HCT116 (cell line): ENCODE data around the gene KCNK5. TPM values are rescaled to one million over a fixed set of nuclear protein-coding genes. Genes with fewer than 3 reads are reported as not detected.

Experiments
- ATAC-seq: fragments of 200-7000 bp; cut with Tn5 transposase; 2 replicates; pipeline ENCODE4 v1.9.1; 2020; ENCODE audit warnings: mild to moderate bottlenecking, moderate library complexity
- BruUV-seq: library from RNA; stranded (reverse); fragments of 400-500 nt; replicated peaks from 2 replicates; lab custom pipeline; 2021; lab: Mats Ljungman, UMichigan
- CTCF ChIA-PET: fragments of 300-600 bp; sonication (Branson Sonifier 250); formaldehyde crosslinking; loops from one replicate; lab custom pipeline; 2021; ENCODE audit warnings: antibody characterized with exemption; lab: Charles Lee
- POLR2A ChIA-PET: fragments of 300-600, 350-600 bp; sonication (Branson Sonifier 250); formaldehyde crosslinking; loops from one replicate; lab custom pipeline; 2021; ENCODE audit warnings: antibody characterized with exemption; lab: Charles Lee
- RAD21 ChIA-PET, 2 experiments: fragments of 300-600 bp; sonication (Branson Sonifier 250); formaldehyde crosslinking; loops; one replicate each; lab custom pipeline; 2023; ENCODE audit warnings: low total read pairs in 2 of 2; ENCODE audit not compliant: uncharacterized antibody in 2 of 2, unreplicated experiment in 2 of 2, low non-redundant PET in 1 of 2; lab: Charles Lee
- DNase-seq: peaks from one replicate; pipeline ENCODE4 v3.0.0-alpha.2; 2010; ENCODE audit warnings: low read depth, low spot score
- H2AFZ ChIP-seq: fragments of 200-600 bp; shearing (Covaris generic), sonication (generic); 2 replicates; pipeline ENCODE4 v1.6.1; 2017; ENCODE audit warnings: low read depth, mixed run types, mixed read lengths, antibody characterized with exemption, low read length; ENCODE audit not compliant: poor library complexity, severe bottlenecking
- H3K27ac ChIP-seq: 2 replicates; pipeline ENCODE4 v1.5.1; 2012; ENCODE audit warnings: low read depth, low read length
- H3K27me3 ChIP-seq: fragments of 200-600 bp; sonication (generic); 2 replicates; pipeline ENCODE4 v1.6.1; 2016; ENCODE audit warnings: mixed run types, low read length, mixed read lengths; ENCODE audit not compliant: insufficient read depth
- H3K36me3 ChIP-seq, 2 experiments: fragments of 200-500 bp in 1 of 2; fragments of 200-600 bp in 1 of 2; sonication (Bioruptor generic) in 1 of 2; sonication (generic) in 1 of 2; 2 replicates each; pipeline versions ENCODE4 v1.5.1 to v1.6.1; 2014 to 2016; ENCODE audit warnings: low read length in 2 of 2, inconsistent platforms in 1 of 2, mixed read lengths in 1 of 2, mixed run types in 1 of 2; ENCODE audit not compliant: insufficient read depth in 2 of 2, control insufficient read depth in 1 of 2
- H3K4me1 ChIP-seq, 2 experiments: fragments of 200-600 bp in 1 of 2; sonication (generic) in 1 of 2; 2 replicates each; pipeline versions ENCODE4 v1.5.1 to v1.6.1; 2012 to 2017; ENCODE audit warnings: low read length in 2 of 2, inconsistent platforms in 1 of 2, mild to moderate bottlenecking in 1 of 2, mixed read lengths in 1 of 2, mixed run types in 1 of 2, moderate library complexity in 1 of 2; ENCODE audit not compliant: insufficient read depth in 2 of 2, control insufficient read depth in 1 of 2
- H3K4me2 ChIP-seq: fragments of 200-600 bp; sonication (generic); 2 replicates; pipeline ENCODE4 v1.6.1; 2017; ENCODE audit warnings: mixed run types, low read length, mixed read lengths
- H3K4me3 ChIP-seq, 2 experiments: fragments of 200-600 bp in 1 of 2; sonication (generic) in 1 of 2; replicated peaks in 1 of 2; 2 replicates each; pipeline ENCODE4 v1.5.1; 2011 to 2016; ENCODE audit warnings: low read length in 2 of 2, control low read depth in 1 of 2, low read depth in 1 of 2, mild to moderate bottlenecking in 1 of 2, mixed read lengths in 1 of 2, mixed run types in 1 of 2
- H3K79me2 ChIP-seq: fragments of 200-600 bp; sonication (generic); 2 replicates; pipeline ENCODE4 v1.6.1; 2017; ENCODE audit warnings: mild to moderate bottlenecking, mixed run types, low read length, moderate library complexity, mixed read lengths; ENCODE audit not compliant: insufficient read depth
- H3K9ac ChIP-seq: fragments of 200-600 bp; sonication (generic); 2 replicates; pipeline ENCODE4 v1.6.1; 2016; ENCODE audit warnings: low read length, mixed read lengths
- H3K9me2 ChIP-seq: fragments of 200-600 bp; sonication (generic), shearing (Covaris generic); 2 replicates; pipeline ENCODE4 v1.6.1; 2017; ENCODE audit warnings: mixed run types, mild to moderate bottlenecking, moderate library complexity; ENCODE audit not compliant: insufficient read depth
- H3K9me3 ChIP-seq, 2 experiments: fragments of 200-500 bp in 1 of 2; fragments of 200-600 bp in 1 of 2; sonication (Bioruptor generic) in 1 of 2; sonication (generic) in 1 of 2; 2 replicates each; pipeline ENCODE4 v1.6.1; 2014 to 2017; ENCODE audit warnings: low read length in 2 of 2, mixed read lengths in 2 of 2, inconsistent platforms in 1 of 2, low read depth in 1 of 2, mild to moderate bottlenecking in 1 of 2, mixed run types in 1 of 2, moderate library complexity in 1 of 2; ENCODE audit not compliant: control insufficient read depth in 1 of 2, insufficient read depth in 1 of 2
- H4K20me1 ChIP-seq: fragments of 200-600 bp; sonication (generic), shearing (Covaris generic); 2 replicates; pipeline ENCODE4 v1.6.1; 2017; ENCODE audit warnings: mixed run types, mild to moderate bottlenecking, moderate library complexity; ENCODE audit not compliant: insufficient read depth
- EGR1 ChIP-seq: IDR thresholded peaks from 2 replicates; pipeline ENCODE4 v1.6.1; 2012; ENCODE audit warnings: low read depth
- ELF1 ChIP-seq: IDR thresholded peaks from 2 replicates; pipeline ENCODE4 v1.6.1; 2012; ENCODE audit warnings: low read depth, borderline replicate concordance
- FOSL1 ChIP-seq: IDR thresholded peaks from 2 replicates; pipeline ENCODE4 v1.6.1; 2012; ENCODE audit warnings: low read depth
- JUND ChIP-seq: IDR thresholded peaks from 2 replicates; pipeline ENCODE4 v1.6.1; 2012
- POLR2A ChIP-seq: IDR thresholded peaks from 2 replicates; pipeline ENCODE4 v1.7.0; 2011; ENCODE audit warnings: borderline replicate concordance; ENCODE audit not compliant: insufficient read depth, insufficient read length; ENCODE audit errors: extremely low read depth
- SIN3A ChIP-seq: IDR thresholded peaks from 2 replicates; pipeline ENCODE4 v1.6.1; 2012; ENCODE audit warnings: low read depth
- SP1 ChIP-seq: IDR thresholded peaks from 2 replicates; pipeline ENCODE4 v1.6.1; 2012; ENCODE audit warnings: low read depth
- SRF ChIP-seq: IDR thresholded peaks from 2 replicates; pipeline ENCODE4 v1.6.1; 2012; ENCODE audit warnings: low read depth
- YY1 ChIP-seq: IDR thresholded peaks from 2 replicates; pipeline ENCODE4 v1.6.1; 2011; ENCODE audit warnings: low read length, low read depth, moderate library complexity, mild to moderate bottlenecking; ENCODE audit not compliant: insufficient replicate concordance; ENCODE audit errors: extremely low read depth
- ZFX ChIP-seq: fragments of 450-650 bp; IDR thresholded peaks from 2 replicates; pipeline ENCODE4 v1.6.1; 2017
- ZNF274 ChIP-seq: fragments of 200-500 bp; sonication (Bioruptor generic); IDR thresholded peaks from 2 replicates; pipeline ENCODE4 v1.6.1; 2014; ENCODE audit warnings: mild to moderate bottlenecking, low read depth, low read length, inconsistent platforms
- intact Hi-C: fragments of 100-400 bp; cut with micrococcal nuclease; formaldehyde crosslinking; loops from 2 replicates; pipeline ENCODE4 v1.10.0; 2022
- total RNA-seq: library from RNA; stranded (reverse); gene quantifications from one replicate; pipeline ENCODE4 v1.2.1, GENCODE V29; 2021; ENCODE audit not compliant: unreplicated experiment
- TF ChIP-seq, protein P1 (sequence below): IDR thresholded peaks from 2 replicates; pipeline ENCODE4 v1.6.1; 2012; ENCODE audit warnings: low read depth
- TF ChIP-seq, protein P2 (sequence below): IDR thresholded peaks from 2 replicates; pipeline ENCODE4 v1.6.1; 2011; ENCODE audit warnings: mild to moderate bottlenecking, low read length, moderate library complexity; ENCODE audit not compliant: insufficient replicate concordance; ENCODE audit errors: extremely low read depth

KCNK5 gene
- total RNA-seq, 1 experiment from 2014 or later = 9.5 TPM

DNA sequence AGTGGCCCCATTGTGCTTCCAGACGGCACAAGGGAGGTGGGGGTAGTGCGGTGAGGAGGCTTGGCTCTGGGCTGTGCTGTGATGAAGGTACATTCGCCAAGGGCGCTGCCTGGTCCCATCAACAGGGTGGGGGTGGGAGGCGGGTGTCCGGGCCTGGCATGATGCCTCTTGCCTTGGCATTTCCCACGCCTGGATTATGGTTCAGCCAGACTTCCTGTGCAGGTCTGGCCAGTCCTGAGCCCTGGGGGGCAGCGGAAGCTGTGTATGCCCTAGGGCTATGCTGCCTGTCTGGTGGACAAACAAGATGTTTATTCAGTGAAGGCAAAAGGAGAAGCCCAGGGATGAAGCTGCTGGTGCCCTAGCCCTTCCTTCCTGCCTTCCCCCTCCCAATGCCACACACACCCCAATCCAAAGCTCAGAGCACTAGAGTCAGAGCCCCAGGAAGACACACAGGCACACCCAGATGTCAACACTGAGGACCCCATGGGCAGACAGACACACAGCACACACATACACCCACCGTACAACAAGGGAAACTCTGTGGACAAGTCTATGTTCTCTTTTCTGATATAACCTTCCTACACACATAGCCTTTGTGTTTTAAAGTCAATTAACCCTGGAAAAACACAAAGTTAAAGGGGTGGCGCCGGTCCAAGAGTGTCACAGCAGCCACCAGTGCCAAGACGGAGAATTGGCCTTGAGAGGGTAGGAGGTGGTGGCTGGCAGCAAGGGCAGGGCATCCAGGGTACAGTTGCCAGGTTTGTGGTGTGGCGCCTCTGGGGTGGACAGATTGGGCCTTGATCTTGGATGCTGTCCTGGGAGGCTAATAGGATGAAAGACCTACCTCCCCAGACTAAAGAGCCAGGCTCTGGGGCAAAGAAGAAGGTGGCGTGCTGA is 59.6 kb downstream of the KCNK5 start:
- no TSS peak for BruUV-seq
- Histone ChIP-seq H2AFZ (no peak overlapping the region), H3K27me3 (no peaks in the 10 kb centered on the region), H3K4me2 (no peak overlapping the region), H3K36me3 (no peaks in the 10 kb centered on the region), H3K27ac (no peak overlapping the region), H3K9ac (no peak overlapping the region), H3K9me3 (peaks cover 0 to 6% of the 10 kb centered on the region in 2 experiments; a peak in 2 of 4 replicates), H3K4me3 (no peak overlapping the region), H3K4me1 (no peaks in the 10 kb centered on the region), H4K20me1 (no peaks in the 10 kb centered on the region), H3K79me2 (no peaks in the 10 kb centered on the region), H3K9me2 (no peaks in the 10 kb centered on the region)
- TF ChIP-seq EGR1 (no peak), JUND (no peak), SRF (no peak), FOSL1 (no peak), SP1 (no peak), SIN3A (no peak), ZNF274 (no peak)
- CTCF ChIA-PET = interaction anchor here (1.0 to 8.6 kb wide), 4 partner anchors 10 to 141 kb away, joined by 3 to 123 read pairs (median 4); no protein-coding TSS in a partner anchor
- POLR2A ChIA-PET = no interaction called here
- RAD21 ChIA-PET = no interaction called here
- ATAC-seq = no peak
- no peak for DNase-seq
- intact Hi-C loops = no loop called here

DNA sequence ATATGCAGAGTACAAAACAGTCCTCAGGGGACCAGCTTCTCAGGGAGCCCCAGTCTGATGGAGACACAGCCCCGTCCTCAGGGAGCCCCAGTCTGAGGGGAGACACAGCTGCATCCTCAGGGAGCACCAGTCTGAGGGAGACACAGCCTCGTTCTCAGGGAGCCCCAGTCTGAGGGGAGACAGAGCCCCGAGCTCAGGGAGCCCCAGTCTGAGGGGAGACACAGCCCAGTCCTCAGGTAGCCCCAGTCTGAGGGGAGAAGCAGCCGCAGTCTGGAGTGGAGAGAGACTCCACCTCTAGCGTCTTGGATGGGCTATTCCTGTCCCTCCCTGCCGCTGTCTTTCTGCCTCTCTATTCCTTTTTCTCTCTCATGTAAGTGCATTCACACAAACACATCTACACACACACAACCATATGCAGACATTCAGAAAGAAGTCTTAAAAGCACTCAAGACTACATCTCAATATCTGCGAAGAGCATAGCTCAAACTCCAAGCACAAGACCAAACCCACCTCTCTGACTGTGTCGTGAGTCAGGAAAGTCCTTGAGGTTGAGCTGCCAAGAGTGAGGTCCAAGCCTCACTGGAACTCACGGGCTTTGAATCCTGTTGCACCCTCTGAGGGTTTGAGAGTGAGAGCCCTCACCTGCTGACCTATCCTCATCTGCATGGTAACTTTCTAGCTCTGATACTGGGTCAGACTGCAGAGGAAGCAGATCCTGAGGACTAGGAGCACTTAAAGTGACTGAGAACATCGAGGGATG is 61.2 kb downstream of the KCNK5 start:
- DNase-seq = no peak
- no peak for ATAC-seq
- no TSS peak for BruUV-seq
- POLR2A ChIA-PET = no interaction called here
- H3K9ac ChIP-seq = no peak overlapping the region
- peaks cover 0 to 6% of the 10 kb centered on the region in 2 experiments; a peak in 2 of 4 replicates for H3K9me3 ChIP-seq
- H3K4me1 ChIP-seq = no peaks in the 10 kb centered on the region
- intact Hi-C loops = loop anchor here (2.0 kb wide), 1 partner anchor 143 kb away; no protein-coding TSS in a partner anchor
- H3K27me3 ChIP-seq = no peaks in the 10 kb centered on the region
- no peak overlapping the region for H2AFZ ChIP-seq
- H4K20me1 ChIP-seq = no peaks in the 10 kb centered on the region
- RAD21 ChIA-PET = interaction anchor here (0.8 to 2.4 kb wide), 2 partner anchors 135 kb away, joined by 4 to 12 read pairs; no protein-coding TSS in a partner anchor
- no peak overlapping the region for H3K4me2 ChIP-seq
- H3K79me2 ChIP-seq = no peaks in the 10 kb centered on the region
- no peaks in the 10 kb centered on the region for H3K9me2 ChIP-seq
- H3K36me3 ChIP-seq = no peaks in the 10 kb centered on the region
- H3K4me3 ChIP-seq = no peak overlapping the region
- H3K27ac ChIP-seq = no peak overlapping the region
- CTCF ChIA-PET = interaction anchor here (1.4 to 8.6 kb wide), 3 partner anchors 8 to 135 kb away, joined by 3 to 123 read pairs (median 3); no protein-coding TSS in a partner anchor
- no peak for TF ChIP-seq ELF1
- no peak for TF ChIP-seq POLR2A
- no peak for TF ChIP-seq ZFX
- no peak for TF ChIP-seq YY1
- TF ChIP-seq, protein P1, sequence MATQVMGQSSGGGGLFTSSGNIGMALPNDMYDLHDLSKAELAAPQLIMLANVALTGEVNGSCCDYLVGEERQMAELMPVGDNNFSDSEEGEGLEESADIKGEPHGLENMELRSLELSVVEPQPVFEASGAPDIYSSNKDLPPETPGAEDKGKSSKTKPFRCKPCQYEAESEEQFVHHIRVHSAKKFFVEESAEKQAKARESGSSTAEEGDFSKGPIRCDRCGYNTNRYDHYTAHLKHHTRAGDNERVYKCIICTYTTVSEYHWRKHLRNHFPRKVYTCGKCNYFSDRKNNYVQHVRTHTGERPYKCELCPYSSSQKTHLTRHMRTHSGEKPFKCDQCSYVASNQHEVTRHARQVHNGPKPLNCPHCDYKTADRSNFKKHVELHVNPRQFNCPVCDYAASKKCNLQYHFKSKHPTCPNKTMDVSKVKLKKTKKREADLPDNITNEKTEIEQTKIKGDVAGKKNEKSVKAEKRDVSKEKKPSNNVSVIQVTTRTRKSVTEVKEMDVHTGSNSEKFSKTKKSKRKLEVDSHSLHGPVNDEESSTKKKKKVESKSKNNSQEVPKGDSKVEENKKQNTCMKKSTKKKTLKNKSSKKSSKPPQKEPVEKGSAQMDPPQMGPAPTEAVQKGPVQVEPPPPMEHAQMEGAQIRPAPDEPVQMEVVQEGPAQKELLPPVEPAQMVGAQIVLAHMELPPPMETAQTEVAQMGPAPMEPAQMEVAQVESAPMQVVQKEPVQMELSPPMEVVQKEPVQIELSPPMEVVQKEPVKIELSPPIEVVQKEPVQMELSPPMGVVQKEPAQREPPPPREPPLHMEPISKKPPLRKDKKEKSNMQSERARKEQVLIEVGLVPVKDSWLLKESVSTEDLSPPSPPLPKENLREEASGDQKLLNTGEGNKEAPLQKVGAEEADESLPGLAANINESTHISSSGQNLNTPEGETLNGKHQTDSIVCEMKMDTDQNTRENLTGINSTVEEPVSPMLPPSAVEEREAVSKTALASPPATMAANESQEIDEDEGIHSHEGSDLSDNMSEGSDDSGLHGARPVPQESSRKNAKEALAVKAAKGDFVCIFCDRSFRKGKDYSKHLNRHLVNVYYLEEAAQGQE = no peak
- TF ChIP-seq, protein P2, sequence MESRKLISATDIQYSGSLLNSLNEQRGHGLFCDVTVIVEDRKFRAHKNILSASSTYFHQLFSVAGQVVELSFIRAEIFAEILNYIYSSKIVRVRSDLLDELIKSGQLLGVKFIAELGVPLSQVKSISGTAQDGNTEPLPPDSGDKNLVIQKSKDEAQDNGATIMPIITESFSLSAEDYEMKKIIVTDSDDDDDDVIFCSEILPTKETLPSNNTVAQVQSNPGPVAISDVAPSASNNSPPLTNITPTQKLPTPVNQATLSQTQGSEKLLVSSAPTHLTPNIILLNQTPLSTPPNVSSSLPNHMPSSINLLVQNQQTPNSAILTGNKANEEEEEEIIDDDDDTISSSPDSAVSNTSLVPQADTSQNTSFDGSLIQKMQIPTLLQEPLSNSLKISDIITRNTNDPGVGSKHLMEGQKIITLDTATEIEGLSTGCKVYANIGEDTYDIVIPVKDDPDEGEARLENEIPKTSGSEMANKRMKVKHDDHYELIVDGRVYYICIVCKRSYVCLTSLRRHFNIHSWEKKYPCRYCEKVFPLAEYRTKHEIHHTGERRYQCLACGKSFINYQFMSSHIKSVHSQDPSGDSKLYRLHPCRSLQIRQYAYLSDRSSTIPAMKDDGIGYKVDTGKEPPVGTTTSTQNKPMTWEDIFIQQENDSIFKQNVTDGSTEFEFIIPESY = no peak
- TF ChIP-seq SIN3A = no peak
